HG02981 (cell line): ENCODE measurements around the gene SPTLC3.

ENCODE experiments used
- ATAC-seq: cut with Tn5 transposase; IDR thresholded peaks from one replicate; pipeline ENCODE4 v1.9.1; 2021; ENCODE audit warnings: mild to moderate bottlenecking, moderate library complexity; ENCODE audit not compliant: unreplicated experiment

The SPTLC3 gene

DNA sequence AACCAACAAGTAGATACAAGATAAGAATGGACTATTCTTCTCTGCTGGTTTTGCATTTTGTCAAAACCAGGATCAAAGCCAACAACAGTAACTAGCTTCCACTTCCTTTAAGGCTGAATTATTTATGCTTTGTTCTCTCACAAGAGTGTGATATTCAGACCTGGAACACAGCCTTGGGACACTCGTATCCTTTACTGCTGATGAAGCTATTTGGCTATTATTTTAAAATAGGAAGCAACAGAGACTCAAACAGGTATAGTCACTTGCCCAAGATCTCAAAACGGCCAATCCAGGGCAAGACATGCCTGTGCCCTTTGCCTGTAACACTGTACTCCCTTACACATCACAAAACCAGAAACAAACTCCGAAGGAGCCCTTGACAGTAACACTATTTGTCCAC, 19.9 kb downstream of the SPTLC3 start:
- ATAC-seq, result no peak

DNA sequence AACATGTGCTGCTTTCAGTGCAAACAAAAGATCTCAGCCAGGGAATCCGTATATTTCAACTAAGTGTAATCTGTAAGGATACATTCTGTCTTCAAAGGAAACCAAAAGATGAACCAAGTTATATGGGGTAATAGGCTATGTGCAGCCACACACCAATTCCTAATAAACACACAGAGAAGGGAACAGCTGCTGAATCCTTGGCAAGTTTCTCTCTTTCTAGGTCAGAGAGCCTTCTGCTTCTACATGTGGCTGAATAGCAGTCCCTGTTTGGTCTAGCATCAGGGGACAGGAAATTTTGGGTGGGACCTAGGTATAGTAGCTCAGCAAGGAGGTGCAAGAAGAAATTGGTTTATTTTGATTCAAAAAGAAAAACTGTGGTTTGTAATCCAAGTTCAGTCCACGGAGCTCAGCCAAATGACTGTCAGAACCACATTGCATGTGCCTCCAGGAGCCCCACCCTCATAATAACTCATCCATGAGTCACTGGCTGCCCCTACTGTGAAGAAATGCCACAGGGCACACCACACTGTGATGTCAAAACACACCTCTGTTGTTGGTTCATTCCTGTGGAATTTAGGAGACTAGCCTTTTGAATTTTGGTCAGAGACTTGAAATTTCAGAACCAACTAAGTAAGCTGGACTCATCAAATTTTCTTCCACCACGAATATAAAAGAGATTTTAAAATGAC, 21.1 kb downstream of the SPTLC3 start:
- no peak for ATAC-seq

DNA sequence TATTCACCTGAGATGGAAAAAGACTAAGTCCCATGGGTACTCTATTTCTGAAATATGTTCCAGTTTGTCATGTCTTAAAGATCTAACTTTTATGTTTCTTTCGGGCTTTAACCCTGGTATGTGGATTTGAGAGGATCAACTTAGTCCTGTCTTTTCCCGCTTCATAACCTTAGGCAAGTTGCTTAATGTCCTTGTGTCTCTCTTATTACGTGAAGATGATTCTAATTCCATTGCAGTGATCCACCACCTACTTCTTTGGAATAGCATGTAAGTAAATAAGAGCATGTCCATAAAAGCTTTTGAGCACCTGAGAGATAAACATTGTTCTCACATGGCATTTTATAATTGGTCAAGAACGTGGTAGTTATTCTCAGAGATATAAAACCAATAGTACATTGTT, 23.0 kb downstream of the SPTLC3 start:
- ATAC-seq, result no peak

- no peak for ATAC-seq
These were observed 25.3 kb downstream of the SPTLC3 start for GRCh38 chr20:13034115-13034514.

- ATAC-seq, result no peak
These were observed 26.2 kb downstream of the SPTLC3 start for GRCh38 chr20:13034936-13035335.

DNA sequence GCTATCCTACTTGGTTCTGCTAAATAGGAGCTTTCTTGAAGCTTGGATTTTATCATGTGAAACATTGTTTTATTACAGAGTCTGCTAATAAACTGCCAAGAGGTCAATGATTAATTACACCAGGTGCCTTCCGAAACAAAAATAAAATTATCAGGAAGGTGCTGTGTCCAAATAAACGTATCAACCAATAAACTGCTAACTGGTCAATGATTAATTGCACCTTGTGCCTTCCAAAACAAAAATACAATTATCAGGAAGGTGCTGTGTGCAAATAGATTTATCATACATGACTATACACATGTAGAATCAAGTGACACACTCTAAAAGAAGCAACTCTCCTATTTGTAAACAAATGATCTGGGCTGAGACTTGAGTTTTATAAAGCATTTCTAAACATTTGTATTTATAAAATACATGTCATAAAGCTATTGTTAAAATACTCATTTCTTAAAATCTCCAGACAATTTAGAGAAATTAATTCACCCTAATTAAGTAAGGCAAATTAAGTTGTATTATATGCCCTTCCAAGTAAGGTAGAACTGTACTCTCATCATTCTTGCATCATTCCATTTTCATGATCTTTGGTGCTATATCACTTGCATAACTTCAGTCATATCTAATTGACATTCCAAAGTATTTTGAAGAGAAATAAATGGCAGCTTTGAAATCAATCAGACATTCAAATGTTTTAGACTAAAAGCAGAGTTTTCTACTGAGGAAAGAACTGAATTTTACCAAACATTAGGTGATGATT, 26.8 kb downstream of the SPTLC3 start:
- ATAC-seq, result no peak

DNA sequence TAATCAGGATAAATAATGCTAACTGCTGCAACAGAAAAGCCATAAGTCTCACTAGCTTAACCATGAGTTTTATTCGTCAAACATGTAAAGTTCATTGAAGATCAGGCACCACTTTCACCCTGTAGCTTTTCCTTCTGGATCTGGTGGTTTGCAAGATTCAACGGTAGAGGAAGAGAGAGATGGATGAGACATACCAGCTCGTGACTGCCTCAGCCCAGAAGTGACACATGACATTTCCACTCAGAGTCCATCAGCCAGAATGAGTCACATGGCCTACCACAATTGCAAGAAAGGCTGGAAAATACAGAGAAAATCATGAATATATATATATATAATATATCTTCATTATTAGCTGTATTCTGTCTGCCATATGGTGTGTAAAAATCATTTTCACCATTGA, 29.0 kb downstream of the SPTLC3 start:
- ATAC-seq, result no peak

DNA sequence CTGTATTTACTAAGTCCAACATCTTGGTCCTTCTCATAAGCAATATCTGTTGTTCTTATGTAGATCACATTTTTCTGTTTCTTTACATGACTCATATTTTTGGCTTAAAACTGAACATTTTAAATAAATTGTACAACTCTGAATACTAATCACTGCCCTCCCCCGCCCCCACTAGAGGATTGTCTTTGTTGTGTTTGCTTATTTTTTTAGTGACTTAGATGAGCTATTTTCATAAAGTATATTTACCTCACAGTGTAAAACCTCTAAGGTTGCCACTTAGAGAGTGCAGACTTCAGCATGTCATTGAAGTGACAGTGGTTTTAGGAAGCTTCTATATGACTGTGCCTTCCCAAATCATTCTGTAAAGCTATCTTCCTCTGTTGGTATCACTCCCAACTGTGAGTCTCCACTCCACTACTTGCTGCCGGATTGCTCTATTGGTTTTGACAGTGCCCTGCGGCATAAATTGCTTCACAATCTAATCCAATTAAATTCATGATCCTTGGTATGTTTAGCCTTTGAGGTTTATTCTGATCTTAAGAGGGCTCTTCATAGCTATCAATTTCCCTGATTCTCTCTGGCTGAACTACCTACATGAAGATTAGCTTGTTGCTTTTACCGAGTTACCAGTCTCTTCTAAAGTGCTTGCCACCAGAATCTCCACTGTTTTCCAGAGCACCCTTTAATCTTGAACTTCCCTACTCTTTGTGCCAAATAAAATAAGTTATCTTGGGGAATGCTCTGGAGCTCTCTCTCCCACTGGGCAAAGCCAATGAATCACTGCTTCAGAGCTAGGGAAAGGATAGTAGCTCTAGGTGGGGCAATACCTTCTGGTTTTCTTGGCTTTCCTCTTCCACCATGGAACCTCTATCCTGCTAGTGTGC, 33.0 kb downstream of the SPTLC3 start:
- ATAC-seq, result no peak

DNA sequence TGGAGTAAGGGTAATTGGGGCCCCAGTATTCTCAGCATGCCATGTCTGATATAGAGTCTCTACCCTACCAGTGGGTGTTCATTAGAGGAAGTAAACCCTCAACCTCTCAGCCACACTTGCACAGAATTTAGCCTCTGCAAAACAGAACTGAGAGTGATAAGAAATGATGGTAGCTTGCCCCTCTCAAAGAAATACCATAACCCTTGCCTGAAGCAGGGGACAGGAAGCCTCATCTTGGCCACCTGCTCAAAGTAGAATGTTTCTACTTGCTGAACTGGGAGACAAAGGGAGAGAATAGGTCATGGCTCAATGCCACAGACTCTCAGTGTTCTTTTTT, 33.7 kb downstream of the SPTLC3 start:
- ATAC-seq, result no peak

- no peak for ATAC-seq
These were observed 37.6 kb downstream of the SPTLC3 start for GRCh38 chr20:13046409-13046808.

DNA sequence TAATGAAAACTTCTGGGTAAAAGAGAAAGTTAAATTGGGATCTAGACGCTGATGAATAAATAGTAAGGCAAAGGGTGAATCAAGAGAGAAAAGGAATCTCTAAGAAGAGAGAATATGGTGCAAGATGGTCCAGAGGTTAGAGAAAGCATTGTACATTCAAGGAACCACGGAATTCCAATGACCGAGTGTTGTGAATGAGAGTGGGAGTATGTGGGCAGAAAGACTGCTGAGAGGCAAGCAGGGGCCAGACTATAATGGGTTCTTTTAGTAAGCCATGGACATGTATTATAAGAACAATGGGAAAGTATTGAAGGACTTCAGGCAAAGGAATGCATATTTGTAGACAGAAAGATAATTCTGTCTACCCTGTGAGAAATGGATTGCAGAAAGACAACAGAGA, 45.2 kb downstream of the SPTLC3 start:
- ATAC-seq, result no peak

DNA sequence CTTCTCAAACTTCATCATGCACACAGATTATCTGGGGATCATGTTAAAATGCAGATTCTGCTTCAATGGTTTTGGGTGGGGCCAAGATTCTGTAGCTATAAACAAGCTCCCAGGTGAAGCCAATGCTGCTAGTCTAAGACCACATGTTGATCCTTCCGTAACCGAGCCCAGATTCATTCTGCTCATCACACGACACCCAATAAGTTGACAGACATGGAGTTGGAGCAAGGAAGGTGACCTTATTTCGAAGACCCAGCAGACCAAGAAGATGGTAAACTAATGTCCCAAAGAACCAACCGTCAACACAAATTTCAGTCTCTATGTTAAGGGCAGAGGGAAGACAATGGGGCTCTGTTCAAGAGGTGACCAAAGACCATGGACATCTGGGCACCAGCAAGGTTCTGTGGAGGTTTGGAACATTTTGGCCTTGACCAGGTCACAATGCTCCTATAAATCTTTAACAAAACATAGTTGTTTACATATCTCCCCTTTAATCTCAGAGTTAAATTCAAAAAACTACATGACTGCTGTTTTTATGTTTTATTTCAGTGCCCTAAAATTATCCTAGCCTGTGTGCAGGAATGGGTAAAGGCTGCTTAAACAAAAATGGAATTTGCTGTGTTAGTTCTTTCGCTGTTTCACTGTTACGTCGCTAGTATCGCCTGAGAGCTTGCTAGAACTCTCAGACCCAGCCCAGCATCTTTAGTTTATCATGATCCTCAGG, 50.1 kb downstream of the SPTLC3 start:
- ATAC-seq, result no peak

DNA sequence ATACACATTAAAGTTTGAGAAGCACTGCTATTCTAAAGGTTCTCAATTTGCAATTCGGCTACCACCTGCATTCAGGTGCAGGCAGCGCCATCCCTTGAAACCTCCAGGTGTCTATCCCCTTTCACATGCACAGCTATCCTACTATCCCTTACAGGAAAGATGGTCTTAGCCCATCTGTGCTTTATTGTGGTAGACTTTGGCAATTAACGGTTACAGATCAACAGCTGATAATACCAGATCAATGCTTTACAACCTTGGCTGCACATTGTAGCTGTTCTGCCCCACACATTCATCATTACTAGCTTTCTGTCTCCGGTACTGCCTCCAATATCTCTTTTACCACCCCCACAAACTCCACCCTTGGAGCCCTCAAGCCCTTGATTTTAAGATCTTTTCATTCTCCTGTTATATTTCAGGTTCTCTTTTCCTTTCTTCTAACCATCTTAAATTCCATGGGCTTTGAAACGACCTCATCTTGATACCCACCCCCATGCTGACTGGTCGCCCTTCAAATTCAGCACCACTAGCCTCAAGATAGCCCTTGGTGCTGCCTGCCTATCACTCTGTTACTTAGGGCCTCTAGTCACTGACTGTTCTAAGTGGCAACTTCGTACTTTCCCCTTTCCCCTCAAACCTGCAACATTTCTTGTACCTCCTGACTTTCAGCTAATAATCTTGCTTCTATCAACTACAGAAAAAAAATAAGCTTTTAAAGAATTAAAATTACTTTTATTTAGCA, 50.8 kb downstream of the SPTLC3 start:
- no peak for ATAC-seq

DNA sequence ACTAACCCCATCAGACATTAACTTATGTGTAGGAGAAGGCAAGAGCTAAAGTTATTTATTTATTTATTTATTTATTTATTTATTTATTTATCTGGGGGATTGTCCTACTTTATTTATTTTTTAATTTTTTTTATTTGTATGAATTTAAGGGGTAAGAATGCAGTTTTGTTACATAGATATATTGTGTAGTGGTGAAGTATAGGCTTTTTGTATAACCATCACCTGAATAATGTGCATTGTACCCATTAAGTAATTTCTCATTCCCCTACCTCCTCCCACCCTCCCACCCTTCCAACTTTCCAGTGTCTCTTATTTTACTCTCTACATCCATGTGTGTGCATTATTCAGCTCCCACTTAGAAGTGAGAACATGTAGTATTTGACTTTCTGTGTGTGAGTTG, 51.6 kb downstream of the SPTLC3 start:
- no peak for ATAC-seq

DNA sequence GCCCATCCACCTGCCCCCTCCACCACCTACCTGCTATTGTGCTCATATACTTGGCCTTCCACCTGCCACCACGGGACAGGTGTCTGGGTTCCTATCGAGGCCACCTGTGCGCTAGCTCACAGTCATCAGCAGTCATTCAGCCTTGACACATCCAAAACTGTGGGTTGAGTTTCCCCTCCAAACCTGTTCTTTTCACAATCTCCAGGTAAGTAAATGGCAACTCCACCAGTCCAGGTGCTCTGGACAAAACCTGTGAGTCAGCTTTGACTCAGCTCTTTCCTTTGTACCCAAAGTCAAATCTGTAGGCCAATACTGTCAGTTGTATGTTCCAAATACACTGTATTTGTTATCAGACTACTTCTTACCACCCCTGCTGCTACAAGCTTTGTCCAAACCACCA, 52.6 kb downstream of the SPTLC3 start:
- ATAC-seq, result no peak

DNA sequence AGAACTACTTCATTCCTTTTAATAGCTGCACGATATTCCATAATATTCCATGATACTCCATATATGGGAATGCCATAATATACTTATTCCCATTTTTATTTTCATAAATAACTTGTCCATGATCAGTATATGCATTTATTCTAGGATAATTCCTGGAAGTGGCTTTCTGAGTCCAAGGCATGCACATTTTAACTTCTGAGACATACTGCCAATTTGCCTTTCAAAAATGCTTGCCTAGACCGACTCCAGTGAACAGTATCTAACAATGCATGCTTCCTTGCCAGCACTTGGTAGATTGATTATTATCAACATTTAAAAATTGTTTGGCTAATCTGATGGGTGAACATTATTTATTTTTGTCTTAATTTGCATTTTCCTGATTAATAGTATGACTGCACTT, 54.0 kb downstream of the SPTLC3 start:
- no peak for ATAC-seq

DNA sequence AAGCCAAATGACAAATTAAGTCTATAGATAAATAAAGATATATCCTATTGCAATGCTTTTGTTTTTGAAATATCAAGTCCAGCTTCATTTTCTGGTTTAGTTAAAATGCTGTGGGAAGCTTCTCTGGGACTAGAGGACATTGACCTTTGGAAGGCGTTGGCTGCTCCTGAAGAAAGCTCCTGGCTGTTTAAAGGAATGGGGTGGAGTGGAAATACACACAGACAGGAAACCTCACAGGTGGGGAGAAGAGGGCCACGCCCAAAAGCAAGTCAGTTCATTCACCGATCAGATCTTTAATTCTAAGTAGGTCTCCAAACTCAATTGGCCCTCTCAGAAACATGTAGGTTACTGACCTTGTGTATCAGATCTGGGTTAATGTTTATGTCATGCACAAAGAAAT, 59.6 kb downstream of the SPTLC3 start:
- ATAC-seq, result no peak

GRCh38 chr20:13081877-13082276, 73.1 kb downstream of the SPTLC3 start:
- ATAC-seq, result no peak

DNA sequence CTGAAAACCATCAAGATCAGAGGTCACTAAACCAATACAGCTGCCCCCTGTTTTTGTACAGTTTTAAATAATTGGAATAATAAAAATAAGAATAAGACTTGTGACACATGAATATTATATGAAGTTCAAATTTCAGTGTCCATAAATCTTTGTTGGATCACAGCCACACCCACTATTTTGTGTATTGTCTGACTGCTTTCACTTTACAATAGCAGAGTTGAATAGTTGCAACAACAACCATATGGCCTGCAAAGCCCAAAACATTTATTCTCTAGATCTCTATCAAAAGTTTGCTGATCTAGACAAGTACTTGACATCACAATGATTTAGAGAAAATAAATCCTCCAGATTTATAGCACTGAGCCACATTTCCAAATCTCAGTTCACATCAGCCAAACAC, 73.6 kb downstream of the SPTLC3 start:
- ATAC-seq, result no peak

GRCh38 chr20:13085275-13085674, 76.5 kb downstream of the SPTLC3 start:
- ATAC-seq, result no peak
